Ishikawa (cell line): ENCODE data around the gene CCDC57.

Source experiments
- CEBPB ChIP-seq: IDR thresholded peaks from 2 replicates; pipeline ENCODE4 v1.6.1; 2012
- CREB1 ChIP-seq: IDR thresholded peaks from 2 replicates; pipeline ENCODE4 v1.6.1; 2012; ENCODE audit warnings: low read depth
- EGR1 ChIP-seq: IDR thresholded peaks from 2 replicates; pipeline ENCODE4 v1.6.1; 2012
- EP300 ChIP-seq: IDR thresholded peaks from 2 replicates; pipeline ENCODE4 v1.6.1; 2012; ENCODE audit warnings: borderline replicate concordance
- FOXM1 ChIP-seq: IDR thresholded peaks from 2 replicates; pipeline ENCODE4 v1.6.1; 2012; ENCODE audit warnings: low read depth, borderline replicate concordance
- MAX ChIP-seq: IDR thresholded peaks from 2 replicates; pipeline ENCODE4 v1.6.1; 2012
- NFIC ChIP-seq: IDR thresholded peaks from 2 replicates; pipeline ENCODE4 v1.6.1; 2012
- RAD21 ChIP-seq: IDR thresholded peaks from 2 replicates; pipeline ENCODE4 v1.6.1; 2012; ENCODE audit warnings: low read depth
- REST ChIP-seq: IDR thresholded peaks from 2 replicates; pipeline ENCODE4 v1.6.1; 2012; ENCODE audit warnings: low read depth, mild to moderate bottlenecking
- TAF1 ChIP-seq: IDR thresholded peaks from 2 replicates; pipeline ENCODE4 v1.6.1; 2012; ENCODE audit warnings: low read depth, mild to moderate bottlenecking
- TCF12 ChIP-seq: IDR thresholded peaks from 2 replicates; pipeline ENCODE4 v1.6.1; 2012; ENCODE audit warnings: low read depth
- TEAD4 ChIP-seq: IDR thresholded peaks from 2 replicates; pipeline ENCODE4 v1.6.1; 2012
- USF1 ChIP-seq: IDR thresholded peaks from 2 replicates; pipeline ENCODE4 v1.6.1; 2012
- YY1 ChIP-seq: IDR thresholded peaks from 2 replicates; pipeline ENCODE4 v1.6.1; 2012; ENCODE audit warnings: low read depth
- ZBTB7A ChIP-seq: IDR thresholded peaks from 2 replicates; pipeline ENCODE4 v1.6.1; 2012; ENCODE audit warnings: low read depth

The CCDC57 gene

GRCh38 chr17:82215095-82215971 lies 2.7 kb upstream of the CCDC57 start:
- TF ChIP-seq TCF12 = peak; percentile 59
- no peak for TF ChIP-seq NFIC

GRCh38 chr17:82214012-82214628 lies 1.5 kb upstream of the CCDC57 start:
- TF ChIP-seq RAD21 (no peak), REST (no peak), TAF1 (no peak), TCF12 (no peak), FOXM1 (no peak), EGR1 (no peak), EP300 (no peak), CEBPB (no peak)

GRCh38 chr17:82213251-82214011 lies 789 bp upstream of the CCDC57 start:
- peak; percentile 33; the same call in 1 of the 2 replicates for TF ChIP-seq ZBTB7A
- TF ChIP-seq MAX = peak; percentile 73; the same call in 1 of the 2 replicates
- TF ChIP-seq USF1 = peak; percentile 90
- TF ChIP-seq CREB1 = no peak
- no peak for TF ChIP-seq RAD21
- TF ChIP-seq EGR1 = 0 out of 2 replicates have a peak, but pooled peaks have one; percentile 12

- TF ChIP-seq TEAD4 = peak; percentile 39; the same call in 1 of the 2 replicates
- TF ChIP-seq REST = no peak
- peak; percentile 54; the same call in 1 of the 2 replicates for TF ChIP-seq USF1
- peak; percentile 76 for TF ChIP-seq CEBPB
- no peak for TF ChIP-seq YY1
- TF ChIP-seq MAX = peak; percentile 61; the same call in 1 of the 2 replicates
- peak; percentile 73 for TF ChIP-seq CREB1
- peak; percentile 53; the same call in 1 of the 2 replicates for TF ChIP-seq EP300
- peak; percentile 10; the same call in 1 of the 2 replicates for TF ChIP-seq NFIC
- no peak for TF ChIP-seq ZBTB7A
- no peak for TF ChIP-seq TAF1
- peak; percentile 72 for TF ChIP-seq RAD21
- peak; percentile 69 for TF ChIP-seq TCF12
- TF ChIP-seq EGR1 = no peak
- peak; percentile 23; the same call in 1 of the 2 replicates for TF ChIP-seq FOXM1
Observed at GRCh38 chr17:82205720-82206508, 6.7 kb downstream of the CCDC57 start.
